ENCODE results near the gene ATXN1. TPM values are rescaled to one million over a fixed set of nuclear protein-coding genes. Genes with fewer than 3 reads are reported as not detected.

The ATXN1 gene
- total and polyA plus RNA-seq, 2 donors from 2014 or later: 4.2 to 58.2 TPM

DNA sequence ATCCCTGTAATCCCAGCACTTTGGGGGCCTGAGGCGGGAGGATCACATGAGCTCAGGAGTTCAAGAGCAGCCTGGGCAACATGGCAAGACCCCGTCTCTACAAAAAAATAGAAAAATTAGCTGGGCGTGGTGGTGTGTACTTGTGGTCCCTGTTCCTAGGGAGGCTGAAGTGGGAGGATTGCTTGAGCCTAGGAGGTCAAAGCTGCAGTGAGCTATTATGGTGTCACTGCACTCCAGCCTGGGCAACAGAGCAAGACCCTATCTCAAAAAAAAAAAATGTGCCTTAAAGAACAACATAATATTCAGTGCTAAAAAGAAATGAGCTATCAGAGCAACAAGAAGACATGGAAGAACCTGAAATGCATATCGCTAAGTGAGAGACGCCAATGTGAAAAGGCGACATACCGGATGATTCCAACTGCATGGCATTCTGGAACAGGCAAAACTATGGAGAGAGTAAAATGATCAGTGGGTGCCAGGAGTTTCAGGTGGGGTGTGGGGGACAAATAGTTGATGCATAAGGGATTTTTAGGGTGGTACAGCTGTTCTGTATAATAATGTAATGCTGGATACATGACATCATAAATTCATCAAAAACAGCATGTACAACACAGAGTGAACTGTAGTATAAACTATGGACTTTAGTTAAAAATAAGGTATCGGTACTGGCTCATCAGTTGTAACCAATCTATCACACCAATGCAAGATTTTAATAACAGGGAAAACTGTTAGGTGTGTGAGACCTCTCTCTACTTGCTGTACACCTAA is 442.1 kb downstream of the ATXN1 start:
- Histone ChIP-seq H3K36me3 (ENCODE audit: control insufficient read depth in 2 of 3, insufficient read depth in 3 of 3, low read length in 3 of 3) (no peaks in the 10 kb centered on the region), H3K27ac (ENCODE audit: low read depth in 2 of 2, low read length in 2 of 2) (peak overlapping the region in 1 of 2 donors; percentile 44), H3K27me3 (ENCODE audit: control insufficient read depth, insufficient read depth, low read length) (no peaks in the 10 kb centered on the region), H3K4me3 (ENCODE audit: low read length in 3 of 3) (no peak overlapping the region), H3K9ac (ENCODE audit: low read length in 3 of 3) (no peak overlapping the region), H3K4me1 (ENCODE audit: control insufficient read depth in 2 of 3, insufficient read depth in 2 of 3, low read depth in 1 of 3, low read length in 3 of 3) (peaks cover 3 to 8% (median 3%) of the 10 kb centered on the region in 3 donors), H3K9me3 (ENCODE audit: control insufficient read depth in 2 of 3, insufficient read depth in 1 of 3, low read length in 3 of 3) (no peaks in the 10 kb centered on the region)
- intact Hi-C loops (cut with DNase I): no loop called here
- DNase-seq: no peak
- no peak for FAIRE-seq
- TF ChIP-seq, protein P1, sequence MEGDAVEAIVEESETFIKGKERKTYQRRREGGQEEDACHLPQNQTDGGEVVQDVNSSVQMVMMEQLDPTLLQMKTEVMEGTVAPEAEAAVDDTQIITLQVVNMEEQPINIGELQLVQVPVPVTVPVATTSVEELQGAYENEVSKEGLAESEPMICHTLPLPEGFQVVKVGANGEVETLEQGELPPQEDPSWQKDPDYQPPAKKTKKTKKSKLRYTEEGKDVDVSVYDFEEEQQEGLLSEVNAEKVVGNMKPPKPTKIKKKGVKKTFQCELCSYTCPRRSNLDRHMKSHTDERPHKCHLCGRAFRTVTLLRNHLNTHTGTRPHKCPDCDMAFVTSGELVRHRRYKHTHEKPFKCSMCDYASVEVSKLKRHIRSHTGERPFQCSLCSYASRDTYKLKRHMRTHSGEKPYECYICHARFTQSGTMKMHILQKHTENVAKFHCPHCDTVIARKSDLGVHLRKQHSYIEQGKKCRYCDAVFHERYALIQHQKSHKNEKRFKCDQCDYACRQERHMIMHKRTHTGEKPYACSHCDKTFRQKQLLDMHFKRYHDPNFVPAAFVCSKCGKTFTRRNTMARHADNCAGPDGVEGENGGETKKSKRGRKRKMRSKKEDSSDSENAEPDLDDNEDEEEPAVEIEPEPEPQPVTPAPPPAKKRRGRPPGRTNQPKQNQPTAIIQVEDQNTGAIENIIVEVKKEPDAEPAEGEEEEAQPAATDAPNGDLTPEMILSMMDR (IDR thresholded peaks at IDR 0.05; ENCODE audit: borderline replicate concordance, extremely low read depth, insufficient read depth): no peak

DNA sequence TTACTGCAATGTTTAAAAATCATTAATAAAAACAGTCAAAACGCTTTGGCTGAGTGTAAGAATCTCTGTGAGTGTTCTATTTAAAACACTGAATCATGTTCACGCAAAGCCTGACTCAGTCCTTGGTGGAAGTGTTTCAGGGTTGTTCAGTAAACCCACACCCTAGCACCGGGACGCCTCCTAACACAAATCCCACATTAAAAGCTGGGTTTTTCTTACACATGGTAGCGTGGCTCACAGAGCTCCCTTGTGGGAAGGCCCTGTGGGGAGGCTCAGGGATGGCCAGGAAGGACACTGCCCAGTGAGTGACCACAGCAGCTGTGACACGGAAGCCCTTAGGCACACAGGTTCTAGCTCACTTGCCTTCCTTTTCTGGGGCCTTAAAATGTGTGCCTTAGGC is 442.7 kb downstream of the ATXN1 start:
- DNase-seq: no peak
- intact Hi-C loops (cut with DNase I): no loop called here
- H3K27me3 ChIP-seq (ENCODE audit: control insufficient read depth, insufficient read depth, low read length): no peaks in the 10 kb centered on the region
- H3K9ac ChIP-seq (ENCODE audit: low read length in 3 of 3): peak overlapping the region in 1 of 3 donors; percentile 8
- H3K9me3 ChIP-seq (ENCODE audit: control insufficient read depth in 2 of 3, insufficient read depth in 1 of 3, low read length in 3 of 3): no peaks in the 10 kb centered on the region
- no peak overlapping the region for H3K4me3 ChIP-seq (ENCODE audit: low read length in 3 of 3)
- TF ChIP-seq, protein P1 (IDR thresholded peaks at IDR 0.05; ENCODE audit: borderline replicate concordance, extremely low read depth, insufficient read depth): no peak
- H3K4me1 ChIP-seq (ENCODE audit: control insufficient read depth in 2 of 3, insufficient read depth in 2 of 3, low read depth in 1 of 3, low read length in 3 of 3): peaks cover 3 to 8% (median 3%) of the 10 kb centered on the region in 3 donors
- H3K36me3 ChIP-seq (ENCODE audit: control insufficient read depth in 2 of 3, insufficient read depth in 3 of 3, low read length in 3 of 3): no peaks in the 10 kb centered on the region
- FAIRE-seq: no peak
- H3K27ac ChIP-seq (ENCODE audit: low read depth in 2 of 2, low read length in 2 of 2): no peak overlapping the region

DNA sequence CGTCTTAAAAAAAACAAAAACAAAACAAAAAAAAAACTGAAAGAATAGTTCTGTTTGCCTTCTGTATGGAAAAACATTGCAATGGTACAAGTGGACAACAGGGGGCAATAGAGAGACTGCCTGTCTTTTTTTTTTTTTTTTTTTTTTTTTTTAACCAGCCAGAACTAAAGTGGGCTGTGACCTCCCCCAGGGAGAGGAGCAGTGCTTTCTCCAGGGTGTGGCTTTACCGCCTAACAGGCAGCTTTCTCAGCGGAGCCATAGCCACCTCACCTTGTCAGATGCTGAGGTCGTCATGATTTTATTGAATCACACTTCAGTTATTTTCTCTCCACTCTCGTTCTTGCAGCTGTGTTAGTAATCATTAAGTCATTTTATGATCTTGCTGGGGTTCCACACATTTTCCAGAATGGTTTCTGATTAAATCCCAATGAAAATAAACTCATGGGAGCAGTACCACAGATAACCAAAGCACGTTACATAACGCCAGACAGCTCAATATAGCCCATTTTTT is 444.5 kb downstream of the ATXN1 start:
- intact Hi-C loops (cut with DNase I): no loop called here
- FAIRE-seq (no peak), DNase-seq (no peak)
- no peaks in the 10 kb centered on the region for H3K36me3 ChIP-seq (ENCODE audit: control insufficient read depth in 2 of 3, insufficient read depth in 3 of 3, low read length in 3 of 3)
- peaks cover 0 to 3% (median 0%) of the 10 kb centered on the region in 3 donors for H3K4me1 ChIP-seq (ENCODE audit: control insufficient read depth in 2 of 3, insufficient read depth in 2 of 3, low read depth in 1 of 3, low read length in 3 of 3)
- TF ChIP-seq, protein P1 (IDR thresholded peaks at IDR 0.05; ENCODE audit: borderline replicate concordance, extremely low read depth, insufficient read depth): peak; percentile 46
- no peak overlapping the region for H3K9ac ChIP-seq (ENCODE audit: low read length in 3 of 3)
- H3K27ac ChIP-seq (ENCODE audit: low read depth in 2 of 2, low read length in 2 of 2): no peak overlapping the region
- H3K27me3 ChIP-seq (ENCODE audit: control insufficient read depth, insufficient read depth, low read length): no peaks in the 10 kb centered on the region
- H3K9me3 ChIP-seq (ENCODE audit: control insufficient read depth in 2 of 3, insufficient read depth in 1 of 3, low read length in 3 of 3): no peaks in the 10 kb centered on the region
- no peak overlapping the region for H3K4me3 ChIP-seq (ENCODE audit: low read length in 3 of 3)
